PFSK-1 (cell line): ENCODE measurements around the gene ADAP1.

ENCODE experiments used
- FOXP2 ChIP-seq: optimal IDR thresholded peaks from 2 replicates; pipeline ENCODE3; 2011; ENCODE audit warnings: borderline replicate concordance, control low read depth, inconsistent platforms; ENCODE audit not compliant: insufficient read depth; ENCODE audit errors: extremely low read length, extremely low read depth
- POLR2AphosphoS5 ChIP-seq: IDR thresholded peaks from 2 replicates; pipeline ENCODE4 v1.6.1; 2012; ENCODE audit warnings: low read depth, mild to moderate bottlenecking, control low read depth, low read length, moderate library complexity
- REST ChIP-seq, 2 experiments: IDR thresholded peaks; 2 replicates each; pipeline versions ENCODE4 v1.6.1 to v1.8.0; 2011 to 2012; ENCODE audit warnings: low read depth in 2 of 2, low read length in 2 of 2, control low read depth in 1 of 2, inconsistent platforms in 1 of 2, mild to moderate bottlenecking in 1 of 2, moderate library complexity in 1 of 2; ENCODE audit not compliant: insufficient read depth in 1 of 2
- SIN3A ChIP-seq: IDR thresholded peaks from 2 replicates; pipeline ENCODE4 v1.6.1; 2012; ENCODE audit warnings: mild to moderate bottlenecking, low read length, moderate library complexity, borderline replicate concordance; ENCODE audit not compliant: insufficient read depth
- TAF1 ChIP-seq: IDR thresholded peaks from 2 replicates; pipeline ENCODE4 v1.6.1; 2012; ENCODE audit warnings: low read length, control low read depth, borderline replicate concordance; ENCODE audit not compliant: insufficient read depth

- TF ChIP-seq TAF1: no peak
- no peak for TF ChIP-seq REST (IDR thresholded peaks at IDR 0.05; ENCODE audit: insufficient read depth in 1 of 2, low read depth in 2 of 2, low read length in 2 of 2)
- no peak for TF ChIP-seq POLR2AphosphoS5
- no peak for TF ChIP-seq SIN3A
- TF ChIP-seq FOXP2: no peak
Observed at GRCh38 chr7:925601-926000, 28.9 kb downstream of the ADAP1 start.
